PFSK-1 (cell line): ENCODE results near the gene GALK1.

Experiments
- POLR2AphosphoS5 ChIP-seq: IDR thresholded peaks from 2 replicates; pipeline ENCODE4 v1.6.1; 2012; ENCODE audit warnings: low read depth, mild to moderate bottlenecking, control low read depth, low read length, moderate library complexity
- TF ChIP-seq, protein P1 (sequence below), 2 experiments: IDR thresholded peaks; 2 replicates each; pipeline versions ENCODE4 v1.6.1 to v1.8.0; 2011 to 2012; ENCODE audit warnings: low read depth in 2 of 2, low read length in 2 of 2, control low read depth in 1 of 2, inconsistent platforms in 1 of 2, mild to moderate bottlenecking in 1 of 2, moderate library complexity in 1 of 2; ENCODE audit not compliant: insufficient read depth in 1 of 2

DNA sequence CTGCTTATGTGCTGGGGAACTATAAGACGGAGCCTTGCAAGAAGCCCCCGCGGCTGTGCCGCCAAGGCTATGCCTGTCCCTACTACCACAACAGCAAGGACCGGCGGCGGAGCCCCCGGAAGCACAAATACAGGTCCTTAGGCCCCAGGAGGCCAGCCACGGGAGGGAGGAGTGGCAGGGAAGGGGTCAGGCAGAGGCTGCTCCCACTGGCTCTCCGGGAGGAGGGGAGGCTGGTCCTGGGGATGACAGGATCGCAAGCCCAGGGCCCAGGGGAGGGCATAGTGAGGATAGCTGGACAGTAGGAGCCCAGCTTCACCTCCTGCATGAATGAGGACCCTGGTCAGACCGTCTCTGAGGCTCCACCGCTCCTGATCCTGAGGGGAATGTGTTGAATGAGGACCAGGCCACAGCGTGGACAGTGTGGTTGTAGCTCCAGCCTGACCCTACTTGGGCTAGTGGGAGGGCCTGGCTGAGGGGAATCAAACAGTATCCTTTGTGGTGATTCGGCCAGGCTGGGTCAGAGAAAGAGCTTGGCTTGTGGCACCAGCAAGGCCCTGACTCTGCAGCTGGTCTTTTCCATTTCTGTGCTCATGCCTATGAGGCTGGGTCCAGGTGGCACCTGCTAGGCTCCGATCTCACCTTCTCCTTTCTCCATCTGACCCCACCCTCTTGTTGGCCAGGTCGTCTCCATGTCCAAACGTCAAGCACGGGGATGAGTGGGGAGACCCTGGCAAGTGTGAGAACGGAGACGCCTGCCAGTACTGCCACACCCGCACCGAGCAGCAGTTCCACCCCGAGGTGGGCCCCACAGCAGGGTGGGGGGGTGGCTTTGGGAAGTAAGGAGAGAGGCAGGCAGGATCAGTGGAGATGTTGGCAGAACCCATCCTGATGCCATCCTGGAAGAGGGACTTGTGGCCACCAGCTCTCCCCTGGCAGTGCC lies 48.4 kb upstream of the GALK1 start:
- TF ChIP-seq POLR2AphosphoS5, result no peak
- TF ChIP-seq, protein P1, sequence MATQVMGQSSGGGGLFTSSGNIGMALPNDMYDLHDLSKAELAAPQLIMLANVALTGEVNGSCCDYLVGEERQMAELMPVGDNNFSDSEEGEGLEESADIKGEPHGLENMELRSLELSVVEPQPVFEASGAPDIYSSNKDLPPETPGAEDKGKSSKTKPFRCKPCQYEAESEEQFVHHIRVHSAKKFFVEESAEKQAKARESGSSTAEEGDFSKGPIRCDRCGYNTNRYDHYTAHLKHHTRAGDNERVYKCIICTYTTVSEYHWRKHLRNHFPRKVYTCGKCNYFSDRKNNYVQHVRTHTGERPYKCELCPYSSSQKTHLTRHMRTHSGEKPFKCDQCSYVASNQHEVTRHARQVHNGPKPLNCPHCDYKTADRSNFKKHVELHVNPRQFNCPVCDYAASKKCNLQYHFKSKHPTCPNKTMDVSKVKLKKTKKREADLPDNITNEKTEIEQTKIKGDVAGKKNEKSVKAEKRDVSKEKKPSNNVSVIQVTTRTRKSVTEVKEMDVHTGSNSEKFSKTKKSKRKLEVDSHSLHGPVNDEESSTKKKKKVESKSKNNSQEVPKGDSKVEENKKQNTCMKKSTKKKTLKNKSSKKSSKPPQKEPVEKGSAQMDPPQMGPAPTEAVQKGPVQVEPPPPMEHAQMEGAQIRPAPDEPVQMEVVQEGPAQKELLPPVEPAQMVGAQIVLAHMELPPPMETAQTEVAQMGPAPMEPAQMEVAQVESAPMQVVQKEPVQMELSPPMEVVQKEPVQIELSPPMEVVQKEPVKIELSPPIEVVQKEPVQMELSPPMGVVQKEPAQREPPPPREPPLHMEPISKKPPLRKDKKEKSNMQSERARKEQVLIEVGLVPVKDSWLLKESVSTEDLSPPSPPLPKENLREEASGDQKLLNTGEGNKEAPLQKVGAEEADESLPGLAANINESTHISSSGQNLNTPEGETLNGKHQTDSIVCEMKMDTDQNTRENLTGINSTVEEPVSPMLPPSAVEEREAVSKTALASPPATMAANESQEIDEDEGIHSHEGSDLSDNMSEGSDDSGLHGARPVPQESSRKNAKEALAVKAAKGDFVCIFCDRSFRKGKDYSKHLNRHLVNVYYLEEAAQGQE (IDR thresholded peaks at IDR 0.05; ENCODE audit: insufficient read depth in 1 of 2, low read depth in 2 of 2, low read length in 2 of 2), result no peak
